ENCODE measurements around the gene FXN. TPM values are rescaled to one million over a fixed set of nuclear protein-coding genes. Genes with fewer than 3 reads are reported as not detected.

The FXN gene
- total RNA-seq, 4 donors from 2014 or later = 2.4 to 7.3 (median 5.2) TPM

DNA sequence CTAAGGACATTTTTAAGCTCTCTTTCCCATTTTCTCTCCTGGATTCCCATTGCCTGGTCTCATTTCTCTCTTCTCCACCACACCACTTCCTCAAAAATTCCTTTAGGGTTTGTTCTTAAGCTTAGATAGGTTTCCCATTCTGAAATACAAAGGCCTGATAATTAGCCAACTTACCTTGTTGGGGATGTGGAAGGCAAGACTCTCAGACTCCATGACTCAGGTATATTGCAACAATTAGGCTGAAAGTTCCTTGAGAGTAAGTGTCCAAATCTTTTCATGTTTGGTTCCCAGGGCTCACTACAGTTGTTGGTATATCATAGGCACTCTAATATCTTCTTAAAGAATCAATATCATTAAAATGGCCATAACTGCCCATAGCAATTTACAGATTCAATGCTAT lies 43.6 kb downstream of the FXN start:
- Histone ChIP-seq H3K36me3 (no peaks in the 10 kb centered on the region), H3K4me1 (peaks cover 0 to 28% (median 0%) of the 10 kb centered on the region in 4 donors), H3K27ac (peak overlapping the region in 2 of 4 donors; percentile 5 to 68), H3K4me3 (no peak overlapping the region), H3K9me3 (no peaks in the 10 kb centered on the region), H3K27me3 (no peaks in the 10 kb centered on the region)
- no peak for DNase-seq (ENCODE audit: low spot score in 2 of 2)
- no peak for TF ChIP-seq EP300 (IDR thresholded peaks at IDR 0.05)
- TF ChIP-seq POLR2A (IDR thresholded peaks at IDR 0.05) = no peak

DNA sequence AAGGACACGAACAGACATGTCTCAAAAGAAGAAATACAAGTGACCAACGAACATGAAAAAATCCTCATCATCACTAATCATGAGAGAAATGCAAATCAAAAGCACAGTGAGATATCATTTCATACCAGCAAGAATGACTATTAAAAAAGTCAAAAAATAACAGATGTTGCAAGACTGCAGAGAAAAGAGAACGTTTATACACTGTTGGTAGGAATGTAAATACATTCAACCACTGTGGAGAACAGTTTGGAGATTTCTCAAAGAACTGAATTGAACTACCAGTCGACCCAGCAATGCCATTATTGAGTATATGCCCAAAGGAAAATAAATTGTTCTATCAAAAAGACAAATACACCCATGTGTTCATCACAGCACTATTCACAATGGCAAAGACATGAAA lies 45.7 kb downstream of the FXN start:
- Histone ChIP-seq H3K9me3 (no peaks in the 10 kb centered on the region), H3K27ac (no peak overlapping the region), H3K4me3 (no peak overlapping the region), H3K4me1 (peaks cover 0 to 35% (median 0%) of the 10 kb centered on the region in 4 donors), H3K36me3 (no peaks in the 10 kb centered on the region), H3K27me3 (no peaks in the 10 kb centered on the region)
- TF ChIP-seq, protein P1, sequence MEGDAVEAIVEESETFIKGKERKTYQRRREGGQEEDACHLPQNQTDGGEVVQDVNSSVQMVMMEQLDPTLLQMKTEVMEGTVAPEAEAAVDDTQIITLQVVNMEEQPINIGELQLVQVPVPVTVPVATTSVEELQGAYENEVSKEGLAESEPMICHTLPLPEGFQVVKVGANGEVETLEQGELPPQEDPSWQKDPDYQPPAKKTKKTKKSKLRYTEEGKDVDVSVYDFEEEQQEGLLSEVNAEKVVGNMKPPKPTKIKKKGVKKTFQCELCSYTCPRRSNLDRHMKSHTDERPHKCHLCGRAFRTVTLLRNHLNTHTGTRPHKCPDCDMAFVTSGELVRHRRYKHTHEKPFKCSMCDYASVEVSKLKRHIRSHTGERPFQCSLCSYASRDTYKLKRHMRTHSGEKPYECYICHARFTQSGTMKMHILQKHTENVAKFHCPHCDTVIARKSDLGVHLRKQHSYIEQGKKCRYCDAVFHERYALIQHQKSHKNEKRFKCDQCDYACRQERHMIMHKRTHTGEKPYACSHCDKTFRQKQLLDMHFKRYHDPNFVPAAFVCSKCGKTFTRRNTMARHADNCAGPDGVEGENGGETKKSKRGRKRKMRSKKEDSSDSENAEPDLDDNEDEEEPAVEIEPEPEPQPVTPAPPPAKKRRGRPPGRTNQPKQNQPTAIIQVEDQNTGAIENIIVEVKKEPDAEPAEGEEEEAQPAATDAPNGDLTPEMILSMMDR (IDR thresholded peaks at IDR 0.05) = no peak
- TF ChIP-seq POLR2A (IDR thresholded peaks at IDR 0.05) = no peak
- no peak for TF ChIP-seq EP300 (IDR thresholded peaks at IDR 0.05)
- 84 to 85% methylated on average over 4 of the region's 4 CpGs for WGBS, 2 donors
- DNase-seq (ENCODE audit: low spot score in 2 of 2) = no peak

DNA sequence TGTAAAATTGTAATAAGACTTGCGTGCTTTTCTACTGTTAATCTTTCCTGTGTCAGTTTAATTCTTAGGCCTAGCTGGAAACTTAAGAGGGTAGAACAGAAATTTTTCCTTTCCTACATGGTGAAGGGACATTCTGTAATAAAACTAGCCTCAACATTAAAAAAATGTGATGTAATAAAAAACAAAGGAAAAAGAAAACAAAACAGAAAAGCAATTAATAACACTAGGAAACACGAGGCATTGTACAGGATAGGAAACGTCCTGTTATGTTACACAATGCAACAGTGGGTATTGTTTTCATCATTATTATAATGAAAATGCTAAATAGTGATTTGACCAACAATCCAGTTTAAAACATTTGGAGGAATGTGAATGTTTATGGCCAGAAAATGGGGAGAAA lies 47.8 kb downstream of the FXN start:
- Histone ChIP-seq H3K4me3 (no peak overlapping the region), H3K27me3 (no peaks in the 10 kb centered on the region), H3K36me3 (no peaks in the 10 kb centered on the region), H3K4me1 (peaks cover 0 to 19% (median 0%) of the 10 kb centered on the region in 4 donors), H3K9me3 (no peaks in the 10 kb centered on the region), H3K27ac (no peak overlapping the region)
- WGBS, 2 donors = 66% methylated on average over 3 of the region's 3 CpGs
- TF ChIP-seq EP300 (IDR thresholded peaks at IDR 0.05) (no peak), POLR2A (IDR thresholded peaks at IDR 0.05) (no peak)
- TF ChIP-seq, protein P1 (IDR thresholded peaks at IDR 0.05) = no peak
- no peak for DNase-seq (ENCODE audit: low spot score in 2 of 2)

DNA sequence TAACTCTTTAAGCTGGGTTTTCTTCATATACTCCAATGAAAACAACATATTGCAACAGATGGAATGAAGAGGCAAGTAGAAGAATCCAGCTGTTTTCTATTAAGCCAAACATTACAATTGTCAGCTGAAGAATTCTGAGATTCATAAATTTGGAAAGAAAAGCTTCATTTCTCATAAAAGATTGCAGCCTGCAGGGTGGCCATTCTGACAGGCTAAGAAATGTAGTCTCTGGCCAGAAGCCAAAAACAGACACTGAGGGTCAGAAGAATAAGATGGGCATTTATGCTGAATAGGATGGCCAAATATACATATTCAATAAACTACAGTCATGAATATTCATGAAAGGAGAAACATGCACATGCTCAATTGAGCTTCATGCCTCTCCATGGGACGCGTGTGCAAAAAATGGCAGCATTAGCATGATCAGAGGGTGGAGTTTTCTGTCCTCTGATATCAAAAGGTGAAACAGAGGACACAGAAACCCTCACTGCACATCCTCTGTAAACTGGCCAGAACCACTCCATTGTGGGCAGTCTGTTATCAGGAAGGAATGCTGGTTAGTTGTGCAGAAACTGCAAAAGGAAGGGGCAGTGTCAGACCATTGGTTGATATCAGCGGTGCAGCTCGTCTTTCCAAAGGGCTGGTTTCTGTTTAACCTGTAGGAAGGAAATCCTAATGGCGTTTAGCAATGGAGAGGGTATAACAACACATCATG lies 50.2 kb downstream of the FXN start:
- no peaks in the 10 kb centered on the region for H3K36me3 ChIP-seq
- no peak overlapping the region for H3K27ac ChIP-seq
- peaks cover 0 to 11% (median 0%) of the 10 kb centered on the region in 4 donors for H3K4me1 ChIP-seq
- no peak overlapping the region for H3K4me3 ChIP-seq
- no peaks in the 10 kb centered on the region for H3K9me3 ChIP-seq
- no peaks in the 10 kb centered on the region for H3K27me3 ChIP-seq
- TF ChIP-seq, protein P1 (IDR thresholded peaks at IDR 0.05) = no peak
- TF ChIP-seq EP300 (IDR thresholded peaks at IDR 0.05) (peak in 1 of 2 donors; percentile 47), POLR2A (IDR thresholded peaks at IDR 0.05) (no peak)
- WGBS, 2 donors = 65 to 74% methylated on average over 5 of the region's 5 CpGs
- peak in 1 of 2 donors; percentile 18 for DNase-seq (ENCODE audit: low spot score in 2 of 2)

DNA sequence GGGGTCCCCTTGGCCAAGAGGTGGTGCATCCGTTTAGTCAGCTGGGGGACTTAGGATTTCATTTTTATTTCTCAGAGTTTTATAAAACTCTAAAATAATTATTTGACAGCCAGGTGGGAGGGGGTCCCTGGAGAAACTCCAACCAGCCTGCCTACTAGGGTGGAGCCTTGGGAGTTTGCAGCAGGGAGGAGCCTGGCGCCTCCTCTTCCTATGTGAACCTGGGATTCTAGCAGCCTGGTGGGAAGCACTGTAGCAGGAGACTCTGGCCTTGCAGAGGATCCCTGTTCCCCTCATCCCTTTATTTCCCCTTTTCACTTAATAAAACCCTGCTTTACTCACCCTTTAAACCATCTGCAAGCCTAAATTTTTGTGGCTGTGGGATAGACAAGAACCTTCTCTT lies 50.8 kb downstream of the FXN start:
- Histone ChIP-seq H3K9me3 (no peaks in the 10 kb centered on the region), H3K4me1 (peaks cover 0 to 11% (median 0%) of the 10 kb centered on the region in 4 donors), H3K4me3 (no peak overlapping the region), H3K27ac (no peak overlapping the region), H3K36me3 (no peaks in the 10 kb centered on the region), H3K27me3 (no peaks in the 10 kb centered on the region)
- no peak for TF ChIP-seq EP300 (IDR thresholded peaks at IDR 0.05)
- TF ChIP-seq, protein P1 (IDR thresholded peaks at IDR 0.05) = no peak
- no peak for TF ChIP-seq POLR2A (IDR thresholded peaks at IDR 0.05)
- no peak for DNase-seq (ENCODE audit: low spot score in 2 of 2)
- 54 to 79% methylated on average over 2 of the region's 2 CpGs for WGBS, 2 donors
